ENCODE measurements around the gene CCDC63.

The CCDC63 gene

GRCh38 chr12:110865521-110865920 is 18.7 kb downstream of the CCDC63 start:
- DNase-seq (ENCODE audit: low read depth), result no peak
- no peak overlapping the region for H3K4me3 ChIP-seq (ENCODE audit: low read depth, low read length)
- no peak for TF ChIP-seq CTCF (IDR thresholded peaks at IDR 0.05; ENCODE audit: low read depth, low read length, missing control alignments)
- in situ Hi-C loops (cut with HindIII; ENCODE audit: low sequenced_read_pairs), result no loop called here

GRCh38 chr12:110869026-110869425 is 22.2 kb downstream of the CCDC63 start:
- no peak overlapping the region for H3K4me3 ChIP-seq (ENCODE audit: low read depth, low read length)
- DNase-seq (ENCODE audit: low read depth), result no peak

GRCh38 chr12:110869803-110870202 is 23.0 kb downstream of the CCDC63 start:
- H3K4me3 ChIP-seq (ENCODE audit: low read depth, low read length), result no peak overlapping the region
- TF ChIP-seq CTCF (IDR thresholded peaks at IDR 0.05; ENCODE audit: low read depth, low read length, missing control alignments), result no peak
- no peak for DNase-seq (ENCODE audit: low read depth)
- in situ Hi-C loops (cut with HindIII; ENCODE audit: low sequenced_read_pairs), result no loop called here

More at GRCh38 chr12:110869026-110869425, 22.2 kb downstream of the CCDC63 start:
- in situ Hi-C loops (cut with HindIII; ENCODE audit: low sequenced_read_pairs), result no loop called here
- no peak for TF ChIP-seq CTCF (IDR thresholded peaks at IDR 0.05; ENCODE audit: low read depth, low read length, missing control alignments)

- DNase-seq (ENCODE audit: low read depth), result no peak
- no peak overlapping the region for H3K4me3 ChIP-seq (ENCODE audit: low read depth, low read length)
- in situ Hi-C loops (cut with HindIII; ENCODE audit: low sequenced_read_pairs), result no loop called here
- no peak for TF ChIP-seq CTCF (IDR thresholded peaks at IDR 0.05; ENCODE audit: low read depth, low read length, missing control alignments)
Observed at GRCh38 chr12:110872100-110872499, 25.3 kb downstream of the CCDC63 start.

GRCh38 chr12:110874351-110874750 is 27.6 kb downstream of the CCDC63 start:
- in situ Hi-C loops (cut with HindIII; ENCODE audit: low sequenced_read_pairs), result no loop called here
- TF ChIP-seq CTCF (IDR thresholded peaks at IDR 0.05; ENCODE audit: low read depth, low read length, missing control alignments), result no peak
- no peak for DNase-seq (ENCODE audit: low read depth)
- no peak overlapping the region for H3K4me3 ChIP-seq (ENCODE audit: low read depth, low read length)

- TF ChIP-seq CTCF (IDR thresholded peaks at IDR 0.05; ENCODE audit: low read depth, low read length, missing control alignments), result no peak
- no peak for DNase-seq (ENCODE audit: low read depth)
- no peak overlapping the region for H3K4me3 ChIP-seq (ENCODE audit: low read depth, low read length)
- in situ Hi-C loops (cut with HindIII; ENCODE audit: low sequenced_read_pairs), result no loop called here
Observed at GRCh38 chr12:110874781-110875180, 28.0 kb downstream of the CCDC63 start.

- no peak for DNase-seq (ENCODE audit: low read depth)
- in situ Hi-C loops (cut with HindIII; ENCODE audit: low sequenced_read_pairs), result no loop called here
- TF ChIP-seq CTCF (IDR thresholded peaks at IDR 0.05; ENCODE audit: low read depth, low read length, missing control alignments), result no peak
- no peak overlapping the region for H3K4me3 ChIP-seq (ENCODE audit: low read depth, low read length)
Observed at GRCh38 chr12:110880651-110881050, 33.9 kb downstream of the CCDC63 start.
